CD14-positive monocyte (primary cell): ENCODE data around the gene AKR1C3. TPM values are rescaled to one million over a fixed set of nuclear protein-coding genes. Genes with fewer than 3 reads are reported as not detected.

Experiments used
- DNase-seq, 3 donors: peaks; one replicate each; pipeline ENCODE4 v3.0.0-alpha.2; 2011 to 2022
- H2AFZ ChIP-seq: 2 replicates; pipeline ENCODE4 v1.6.0; 2012; ENCODE audit warnings: mild to moderate bottlenecking, low read depth, low read length, inconsistent platforms; ENCODE audit not compliant: insufficient read depth, poor library complexity, severe bottlenecking
- H3K27ac ChIP-seq, 2 donors: 1 replicate in 1 of 2; 2 replicates in 1 of 2; pipeline ENCODE4 v1.5.1; 2012 to 2013; ENCODE audit warnings: low read length in 2 of 2, control low read depth in 1 of 2, inconsistent platforms in 1 of 2, low read depth in 1 of 2, mild to moderate bottlenecking in 1 of 2
- H3K27me3 ChIP-seq, 2 donors: one replicate each; pipeline versions ENCODE4 v1.6.0 to v1.6.1; 2011 to 2013; ENCODE audit warnings: low read length in 2 of 2; ENCODE audit not compliant: control insufficient read depth in 2 of 2, insufficient read depth in 2 of 2
- H3K36me3 ChIP-seq, 2 donors: replicated peaks in 1 of 2; 1 replicate in 1 of 2; 2 replicates in 1 of 2; pipeline versions ENCODE4 v1.5.1 to v1.6.1; 2012 to 2013; ENCODE audit warnings: low read length in 2 of 2, control low read depth in 1 of 2, inconsistent platforms in 1 of 2, mild to moderate bottlenecking in 1 of 2; ENCODE audit not compliant: insufficient read depth in 2 of 2, control insufficient read depth in 1 of 2
- H3K4me1 ChIP-seq, 2 donors: 1 replicate in 1 of 2; 2 replicates in 1 of 2; pipeline versions ENCODE4 v1.5.1 to v1.6.1; 2012 to 2013; ENCODE audit warnings: low read length in 2 of 2, control low read depth in 1 of 2, inconsistent platforms in 1 of 2, mild to moderate bottlenecking in 1 of 2, moderate library complexity in 1 of 2; ENCODE audit not compliant: insufficient read depth in 2 of 2, control insufficient read depth in 1 of 2
- H3K4me2 ChIP-seq: replicated peaks from 2 replicates; pipeline ENCODE3; 2012; ENCODE audit warnings: low read length, moderate library complexity, mild to moderate bottlenecking; ENCODE audit not compliant: poor library complexity, severe bottlenecking; ENCODE audit errors: extremely low read depth
- H3K4me3 ChIP-seq, 3 experiments: fragments of 200-600 bp in 1 of 3; sonication (generic) in 1 of 3; replicated peaks in 1 of 3; 1 replicate in 2 of 3; 2 replicates in 1 of 3; pipeline ENCODE4 v1.5.1; 2011 to 2013; ENCODE audit warnings: low read length in 3 of 3, mild to moderate bottlenecking in 3 of 3, control low read depth in 2 of 3, low read depth in 2 of 3, inconsistent platforms in 1 of 3, moderate library complexity in 1 of 3
- H3K79me2 ChIP-seq: 2 replicates; pipeline ENCODE4 v1.6.0; 2012; ENCODE audit warnings: mild to moderate bottlenecking, control low read depth, inconsistent platforms, low read length, moderate library complexity; ENCODE audit not compliant: insufficient read depth
- H3K9ac ChIP-seq: 2 replicates; pipeline ENCODE4 v1.6.0; 2017; ENCODE audit warnings: low read length, mild to moderate bottlenecking; ENCODE audit not compliant: insufficient read depth, poor library complexity, severe bottlenecking
- H3K9me3 ChIP-seq, 2 donors: replicated peaks in 1 of 2; 1 replicate in 1 of 2; 2 replicates in 1 of 2; pipeline versions ENCODE4 v1.5.1 to v1.6.1; 2012 to 2013; ENCODE audit warnings: low read length in 2 of 2, control low read depth in 1 of 2; ENCODE audit not compliant: control insufficient read depth in 1 of 2, insufficient read depth in 1 of 2
- H4K20me1 ChIP-seq: 2 replicates; pipeline ENCODE4 v1.6.0; 2012; ENCODE audit warnings: mild to moderate bottlenecking, low read length, control low read depth, moderate library complexity; ENCODE audit not compliant: insufficient read depth
- H3K27ac Mint-ChIP-seq, 7 donors: one replicate each; pipeline ENCODE4 v1.8.0; 2020; ENCODE audit warnings: mild to moderate bottlenecking in 7 of 7, mixed read lengths in 7 of 7, moderate library complexity in 6 of 7, inconsistent platforms in 2 of 7
- H3K27me3 Mint-ChIP-seq, 3 donors: one replicate each; pipeline ENCODE4 v1.8.0; 2021 to 2022; ENCODE audit warnings: low read depth in 3 of 3, mild to moderate bottlenecking in 3 of 3, mixed read lengths in 3 of 3, moderate library complexity in 3 of 3, inconsistent platforms in 1 of 3
- H3K36me3 Mint-ChIP-seq, 2 donors: one replicate each; pipeline ENCODE4 v1.8.0; 2020; ENCODE audit warnings: mixed read lengths in 2 of 2, inconsistent platforms in 1 of 2, mild to moderate bottlenecking in 1 of 2
- H3K4me1 Mint-ChIP-seq: one replicate; pipeline ENCODE4 v1.8.0; 2020; ENCODE audit warnings: mild to moderate bottlenecking, mixed read lengths
- H3K4me3 Mint-ChIP-seq, 2 donors: one replicate each; pipeline ENCODE4 v1.8.0; 2020; ENCODE audit warnings: mild to moderate bottlenecking in 2 of 2, mixed read lengths in 2 of 2, moderate library complexity in 1 of 2
- H3K9me3 Mint-ChIP-seq, 7 donors: one replicate each; pipeline ENCODE4 v1.8.0; 2020 to 2022; ENCODE audit warnings: mixed read lengths in 7 of 7, mild to moderate bottlenecking in 6 of 7, moderate library complexity in 6 of 7, inconsistent platforms in 2 of 7
- WGBS: methylation state at CpG from one replicate; pipeline ENCODE4 v1.1.5; 2013; ENCODE audit warnings: missing lambda C conversion rate; ENCODE audit not compliant: insufficient coverage; 5-methylcytosine and 5-hydroxymethylcytosine counted together
- intact Hi-C, 2 donors: fragments of 100-400 bp; cut with micrococcal nuclease; formaldehyde crosslinking; loops; one replicate each; pipeline versions ENCODE4 v1.15.0 to v1.15.1; 2023
- polyA plus RNA-seq, 3 donors: library from polyadenylated mRNA; depleted of rRNA in 1 of 3; unstranded in 2 of 3; stranded (reverse) in 1 of 3; fragments of 300-500 nt in 2 of 3; fragments of >200 nt in 1 of 3; fragmentation: Illumina TruSeq in 2 of 3; gene quantifications; 1 replicate in 2 of 3; 2 replicates in 1 of 3; pipeline ENCODE4 v1.2.3, GENCODE V29; 2012 to 2021
- TF ChIP-seq, protein P1 (sequence below): fragments of 200-600 bp; IDR thresholded peaks from one replicate; pipeline ENCODE4 v1.8.0; 2022; ENCODE audit warnings: antibody characterized with exemption, mild to moderate bottlenecking

Gene AKR1C3
- polyA plus RNA-seq, 3 donors, result 1.1 to 2.4 (median 1.9) TPM

DNA sequence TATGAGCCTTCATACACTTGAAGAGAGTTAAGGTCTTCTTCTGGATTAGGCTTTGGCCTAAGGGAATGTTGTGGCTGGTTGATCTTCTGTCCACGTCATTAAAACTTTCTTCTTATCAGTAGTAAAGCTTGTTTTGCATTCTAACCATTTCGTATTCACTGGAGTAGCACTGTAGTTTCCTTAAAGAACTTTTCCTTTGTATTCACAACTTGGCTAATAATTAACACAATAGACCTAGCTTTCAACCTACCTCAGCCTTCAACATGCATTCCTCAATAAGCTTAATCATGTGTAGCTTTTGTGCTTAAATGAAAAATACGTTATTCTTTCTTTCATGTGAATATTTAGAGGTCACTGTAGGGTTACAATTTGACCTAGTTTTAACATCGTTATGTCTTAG lies 48.0 kb downstream of the AKR1C3 start:
- peaks cover 6% of the 10 kb centered on the region in 2 donors for H3K9me3 ChIP-seq
- Mint-ChIP-seq H3K4me1 (no peaks in the 10 kb centered on the region), H3K36me3 (no peaks in the 10 kb centered on the region), H3K9me3 (peaks cover 8 to 18% (median 14%) of the 10 kb centered on the region in 7 donors), H3K27me3 (no peaks in the 10 kb centered on the region), H3K27ac (no peak overlapping the region), H3K4me3 (no peak overlapping the region)
- no peak overlapping the region for H3K4me2 ChIP-seq
- intact Hi-C loops, result no loop called here
- no peaks in the 10 kb centered on the region for H3K79me2 ChIP-seq
- no peak overlapping the region for H3K9ac ChIP-seq
- H2AFZ ChIP-seq, result no peak overlapping the region
- WGBS, result no CpG with 5 or more reads among the region's 4 CpGs
- TF ChIP-seq, protein P1, sequence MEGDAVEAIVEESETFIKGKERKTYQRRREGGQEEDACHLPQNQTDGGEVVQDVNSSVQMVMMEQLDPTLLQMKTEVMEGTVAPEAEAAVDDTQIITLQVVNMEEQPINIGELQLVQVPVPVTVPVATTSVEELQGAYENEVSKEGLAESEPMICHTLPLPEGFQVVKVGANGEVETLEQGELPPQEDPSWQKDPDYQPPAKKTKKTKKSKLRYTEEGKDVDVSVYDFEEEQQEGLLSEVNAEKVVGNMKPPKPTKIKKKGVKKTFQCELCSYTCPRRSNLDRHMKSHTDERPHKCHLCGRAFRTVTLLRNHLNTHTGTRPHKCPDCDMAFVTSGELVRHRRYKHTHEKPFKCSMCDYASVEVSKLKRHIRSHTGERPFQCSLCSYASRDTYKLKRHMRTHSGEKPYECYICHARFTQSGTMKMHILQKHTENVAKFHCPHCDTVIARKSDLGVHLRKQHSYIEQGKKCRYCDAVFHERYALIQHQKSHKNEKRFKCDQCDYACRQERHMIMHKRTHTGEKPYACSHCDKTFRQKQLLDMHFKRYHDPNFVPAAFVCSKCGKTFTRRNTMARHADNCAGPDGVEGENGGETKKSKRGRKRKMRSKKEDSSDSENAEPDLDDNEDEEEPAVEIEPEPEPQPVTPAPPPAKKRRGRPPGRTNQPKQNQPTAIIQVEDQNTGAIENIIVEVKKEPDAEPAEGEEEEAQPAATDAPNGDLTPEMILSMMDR, result no peak
- H3K4me1 ChIP-seq, result no peaks in the 10 kb centered on the region
- no peaks in the 10 kb centered on the region for H3K36me3 ChIP-seq
- no peaks in the 10 kb centered on the region for H4K20me1 ChIP-seq
- H3K4me3 ChIP-seq, result no peak overlapping the region
- no peak for DNase-seq
- H3K27me3 ChIP-seq, result no peaks in the 10 kb centered on the region
- H3K27ac ChIP-seq, result no peak overlapping the region

- DNase-seq, result no peak
- Histone ChIP-seq H3K4me2 (no peak overlapping the region), H3K4me1 (no peaks in the 10 kb centered on the region), H4K20me1 (no peaks in the 10 kb centered on the region), H3K9me3 (peaks cover 1 to 7% of the 10 kb centered on the region in 2 donors), H3K79me2 (no peaks in the 10 kb centered on the region), H3K27me3 (no peaks in the 10 kb centered on the region), H3K27ac (no peak overlapping the region), H3K4me3 (no peak overlapping the region), H3K36me3 (no peaks in the 10 kb centered on the region), H2AFZ (no peak overlapping the region), H3K9ac (no peak overlapping the region)
- WGBS, result 88% methylated on average over 4 of the region's 5 CpGs
- H3K4me1 Mint-ChIP-seq, result no peaks in the 10 kb centered on the region
- H3K4me3 Mint-ChIP-seq, result no peak overlapping the region
- TF ChIP-seq, protein P1, result no peak
- intact Hi-C loops, result no loop called here
- peaks cover 0 to 2% (median 0%) of the 10 kb centered on the region in 3 donors for H3K27me3 Mint-ChIP-seq
- peaks cover 5 to 10% (median 7%) of the 10 kb centered on the region in 7 donors for H3K9me3 Mint-ChIP-seq
- H3K36me3 Mint-ChIP-seq, result no peaks in the 10 kb centered on the region
- no peak overlapping the region for H3K27ac Mint-ChIP-seq
These were observed 48.9 kb downstream of the AKR1C3 start for GRCh38 chr10:5143137-5143536.
